IMR-90 (cell line): ENCODE results near the gene RNGTT. TPM values are rescaled to one million over a fixed set of nuclear protein-coding genes. Genes with fewer than 3 reads are reported as not detected.

ENCODE experiments used
- ATAC-seq: fragments of 200-7000 bp; cut with Tn5 transposase; 2 replicates; pipeline ENCODE4 v1.9.1; 2020; ENCODE audit warnings: low read depth, mild to moderate bottlenecking, moderate library complexity
- BruUV-seq: library from RNA; stranded (reverse); fragments of 400-500 nt; replicated peaks from 2 replicates; lab custom pipeline; 2021; lab: Mats Ljungman, UMichigan
- CTCF ChIA-PET: fragments of 300-600 bp; formaldehyde crosslinking; extraction: SDS; loops from one replicate; lab custom pipeline; 2021; ENCODE audit warnings: antibody characterized with exemption; lab: Yijun Ruan, JAX
- POLR2A ChIA-PET: fragments of 300-600 bp; sonication (Branson Sonifier 250); formaldehyde crosslinking; loops from one replicate; lab custom pipeline; 2022; ENCODE audit warnings: antibody characterized with exemption; ENCODE audit not compliant: unreplicated experiment; lab: Charles Lee
- DNase-seq: peaks from one replicate; pipeline ENCODE4 v3.0.0; 2013
- H2AFZ ChIP-seq: replicated peaks from 2 replicates; pipeline ENCODE3; 2013; ENCODE audit warnings: low read length, mild to moderate bottlenecking; ENCODE audit not compliant: poor library complexity
- H2AK5ac ChIP-seq: 2 replicates; pipeline ENCODE4 v1.6.1; 2013; ENCODE audit warnings: low read depth, low read length, inconsistent platforms
- H2AK9ac ChIP-seq: replicated peaks from 2 replicates; pipeline ENCODE3; 2013; ENCODE audit warnings: mild to moderate bottlenecking, low read depth, low read length, moderate library complexity; ENCODE audit not compliant: poor library complexity
- H2BK120ac ChIP-seq: 2 replicates; pipeline ENCODE4 v1.6.1; 2013; ENCODE audit warnings: low read depth, low read length, inconsistent platforms
- H2BK15ac ChIP-seq: 3 replicates; pipeline ENCODE4 v1.6.1; 2013; ENCODE audit warnings: low read depth, low read length, inconsistent platforms
- H2BK20ac ChIP-seq: 2 replicates; pipeline ENCODE4 v1.6.1; 2013; ENCODE audit warnings: low read depth, mild to moderate bottlenecking, inconsistent platforms, low read length, moderate library complexity
- H2BK5ac ChIP-seq: 2 replicates; pipeline ENCODE4 v1.6.1; 2013; ENCODE audit warnings: mild to moderate bottlenecking, low read depth, low read length, inconsistent platforms; ENCODE audit not compliant: poor library complexity, severe bottlenecking
- H3K14ac ChIP-seq: replicated peaks from 2 replicates; pipeline ENCODE4 v1.6.1; 2013; ENCODE audit warnings: low read depth, low read length, inconsistent platforms
- H3K18ac ChIP-seq: 2 replicates; pipeline ENCODE4 v1.6.1; 2013; ENCODE audit warnings: low read depth, low read length, control low read depth
- H3K23ac ChIP-seq: 2 replicates; pipeline ENCODE4 v1.6.1; 2013; ENCODE audit warnings: low read depth, low read length, inconsistent platforms
- H3K27ac ChIP-seq: 2 replicates; pipeline ENCODE4 v1.5.1; 2013; ENCODE audit warnings: mild to moderate bottlenecking, control low read depth, low read length; ENCODE audit not compliant: insufficient read depth
- H3K27me3 ChIP-seq: 2 replicates; pipeline ENCODE4 v1.6.1; 2013; ENCODE audit warnings: low read length; ENCODE audit not compliant: control insufficient read depth, insufficient read depth
- H3K36me3 ChIP-seq: 2 replicates; pipeline ENCODE4 v1.6.1; 2013; ENCODE audit warnings: low read length, mixed read lengths; ENCODE audit not compliant: control insufficient read depth, insufficient read depth
- H3K4ac ChIP-seq: 2 replicates; pipeline ENCODE4 v1.6.1; 2013; ENCODE audit warnings: low read depth, low read length, inconsistent platforms
- H3K4me1 ChIP-seq: 2 replicates; pipeline ENCODE4 v1.6.1; 2013; ENCODE audit warnings: low read length, mixed read lengths; ENCODE audit not compliant: control insufficient read depth, insufficient read depth
- H3K4me2 ChIP-seq: 2 replicates; pipeline ENCODE4 v1.6.1; 2013; ENCODE audit warnings: low read depth, mild to moderate bottlenecking, control low read depth, low read length, moderate library complexity
- H3K4me3 ChIP-seq: 2 replicates; pipeline ENCODE4 v1.5.1; 2013; ENCODE audit warnings: low read depth, mild to moderate bottlenecking, control low read depth, low read length, moderate library complexity; ENCODE audit not compliant: insufficient read depth
- H3K56ac ChIP-seq: 2 replicates; pipeline ENCODE4 v1.6.1; 2013; ENCODE audit warnings: low read length, inconsistent platforms; ENCODE audit not compliant: insufficient read depth; ENCODE audit errors: extremely low read depth
- H3K79me1 ChIP-seq, 2 experiments: 2 replicates each; pipeline ENCODE4 v1.6.1; 2013; ENCODE audit warnings: low read length in 2 of 2, inconsistent platforms in 1 of 2, low read depth in 1 of 2
- H3K9ac ChIP-seq: 2 replicates; pipeline ENCODE4 v1.6.1; 2013; ENCODE audit warnings: low read depth, low read length, control low read depth
- H3K9me1 ChIP-seq: 2 replicates; pipeline ENCODE4 v1.6.1; 2013; ENCODE audit warnings: low read length, inconsistent platforms; ENCODE audit not compliant: insufficient read depth
- H3K9me3 ChIP-seq: 2 replicates; pipeline ENCODE4 v1.6.1; 2013; ENCODE audit warnings: low read length; ENCODE audit not compliant: control insufficient read depth, insufficient read depth
- H4K20me1 ChIP-seq: 2 replicates; pipeline ENCODE4 v1.6.1; 2013; ENCODE audit warnings: low read length, inconsistent platforms; ENCODE audit not compliant: insufficient read depth
- H4K5ac ChIP-seq: 2 replicates; pipeline ENCODE4 v1.6.1; 2013; ENCODE audit warnings: mild to moderate bottlenecking, low read depth, low read length, control low read depth
- H4K8ac ChIP-seq, 2 experiments: 2 replicates each; pipeline ENCODE4 v1.6.1; 2013; ENCODE audit warnings: low read depth in 2 of 2, low read length in 2 of 2, control low read depth in 1 of 2, inconsistent platforms in 1 of 2
- H4K91ac ChIP-seq: 2 replicates; pipeline ENCODE4 v1.6.1; 2013; ENCODE audit warnings: low read depth, low read length, inconsistent platforms; ENCODE audit not compliant: insufficient read depth
- BHLHE40 ChIP-seq: fragments of 150-350 bp; IDR thresholded peaks from 2 replicates; pipeline ENCODE4 v1.6.1; 2016; ENCODE audit warnings: mild to moderate bottlenecking, low read depth, low read length
- CEBPB ChIP-seq: IDR thresholded peaks from 2 replicates; pipeline ENCODE4 v1.6.1; 2012; ENCODE audit warnings: low read depth, low read length, improper control_type of control experiment
- CHD1 ChIP-seq: IDR thresholded peaks from 2 replicates; pipeline ENCODE4 v1.6.1; 2012; ENCODE audit warnings: low read depth, low read length, improper control_type of control experiment
- CTCF ChIP-seq: conservative IDR thresholded peaks from 2 replicates; pipeline ENCODE4 v1.5.1; 2012; ENCODE audit warnings: mild to moderate bottlenecking, low read depth, low read length, improper control_type of control experiment
- ELK1 ChIP-seq: fragments of 150-350 bp; IDR thresholded peaks from 2 replicates; pipeline ENCODE4 v1.6.1; 2016; ENCODE audit warnings: low read depth, mild to moderate bottlenecking, low read length, moderate library complexity, borderline replicate concordance
- FOS ChIP-seq: fragments of 150-350 bp; IDR thresholded peaks from 2 replicates; pipeline ENCODE4 v1.6.1; 2016; ENCODE audit warnings: low read depth, low read length
- MAFK ChIP-seq: IDR thresholded peaks from 2 replicates; pipeline ENCODE4 v1.6.1; 2012; ENCODE audit warnings: low read depth, low read length, improper control_type of control experiment
- MAZ ChIP-seq: IDR thresholded peaks from 2 replicates; pipeline ENCODE4 v1.6.1; 2012; ENCODE audit warnings: low read depth, mild to moderate bottlenecking, low read length, improper control_type of control experiment, moderate library complexity, borderline replicate concordance
- MXI1 ChIP-seq: IDR thresholded peaks from 2 replicates; pipeline ENCODE4 v1.6.1; 2012; ENCODE audit warnings: low read depth, mild to moderate bottlenecking, low read length, moderate library complexity, borderline replicate concordance
- NFE2L2 ChIP-seq: fragments of 150-350 bp; IDR thresholded peaks from 2 replicates; pipeline ENCODE4 v1.6.1; 2016; ENCODE audit warnings: low read depth, mild to moderate bottlenecking, low read length
- POLR2A ChIP-seq: IDR thresholded peaks from 2 replicates; pipeline ENCODE4 v1.6.1; 2012; ENCODE audit warnings: mild to moderate bottlenecking, low read depth, low read length
- RAD21 ChIP-seq: IDR thresholded peaks from 2 replicates; pipeline ENCODE4 v1.6.1; 2012; ENCODE audit warnings: low read length, improper control_type of control experiment
- RCOR1 ChIP-seq: IDR thresholded peaks from 2 replicates; pipeline ENCODE4 v1.6.1; 2012; ENCODE audit warnings: mild to moderate bottlenecking, low read length, improper control_type of control experiment; ENCODE audit not compliant: insufficient replicate concordance
- RFX5 ChIP-seq: IDR thresholded peaks from 2 replicates; pipeline ENCODE4 v1.8.0; 2012; ENCODE audit warnings: low read depth, mild to moderate bottlenecking, low read length, moderate library complexity
- SMC3 ChIP-seq: fragments of 150-350 bp; IDR thresholded peaks from 2 replicates; pipeline ENCODE4 v1.6.1; 2016; ENCODE audit warnings: low read depth, mild to moderate bottlenecking, antibody characterized with exemption, low read length, moderate library complexity
- USF2 ChIP-seq: fragments of 150-350 bp; IDR thresholded peaks from 2 replicates; pipeline ENCODE4 v1.6.1; 2017; ENCODE audit warnings: mild to moderate bottlenecking, antibody characterized with exemption, low read length, low read depth
- WGBS, 2 experiments: methylation state at CpG; one replicate each; pipeline versions ENCODE4 v1.1.5 to v1.1.7; 2013; ENCODE audit warnings: missing lambda C conversion rate in 2 of 2; ENCODE audit not compliant: insufficient read length in 1 of 2; ENCODE audit errors: extremely low coverage in 2 of 2; 5-methylcytosine and 5-hydroxymethylcytosine counted together
- dilution Hi-C: fragments of 300-500 bp; cut with HindIII; formaldehyde crosslinking; loops from one replicate; pipeline ENCODE4 v1.14.3; 2018; ENCODE audit warnings: low sequenced_read_pairs; ENCODE audit not compliant: unreplicated experiment
- in situ Hi-C: fragments of 300-500 bp; cut with MboI; formaldehyde crosslinking; loops from 3 replicates; pipeline ENCODE4 v1.14.3; 2019; ENCODE audit warnings: low sequenced_read_pairs, inconsistent platforms, mixed read lengths
- intact Hi-C: fragments of 100-400 bp; cut with micrococcal nuclease; formaldehyde crosslinking; loops from 2 replicates; pipeline ENCODE4 v1.10.0; 2022
- polyA plus RNA-seq, 3 experiments: library from polyadenylated mRNA; depleted of rRNA; stranded (reverse); fragments of >200 nt; gene quantifications; 2 replicates each; pipeline ENCODE4 v1.2.3, GENCODE V29; 2012; ENCODE audit warnings: low replicate concordance in 1 of 3
- total RNA-seq: library from RNA; depleted of rRNA; stranded (reverse); fragments of >200 nt; gene quantifications from 2 replicates; pipeline ENCODE4 v1.2.3, GENCODE V29; 2012

Gene RNGTT
- total and polyA plus RNA-seq, 2 of the 4 experiments (the other 2 are of a cell fraction), result 5.4 to 21.7 TPM

- no CpG with 5 or more reads among the region's 2 CpGs for WGBS, 2 experiments
- in situ Hi-C loops (no loop called here), intact Hi-C loops (no loop called here), dilution Hi-C loops (no loop called here)
- no TSS peak for BruUV-seq
- Histone ChIP-seq H3K9ac (no peak overlapping the region), H2BK15ac (no peak overlapping the region), H2BK5ac (no peak overlapping the region), H3K56ac (no peak overlapping the region), H3K4me3 (no peak overlapping the region), H4K91ac (no peak overlapping the region), H3K9me1 (no peaks in the 10 kb centered on the region), H3K27ac (no peak overlapping the region), H2AK5ac (no peak overlapping the region), H3K18ac (no peak overlapping the region), H4K20me1 (no peaks in the 10 kb centered on the region), H3K9me3 (no peaks in the 10 kb centered on the region), H3K4ac (no peak overlapping the region), H4K8ac (no peak overlapping the region), H4K5ac (no peak overlapping the region), H3K4me2 (no peak overlapping the region), H2AFZ (no peak overlapping the region), H3K27me3 (no peaks in the 10 kb centered on the region), H3K36me3 (no peaks in the 10 kb centered on the region), H3K4me1 (no peaks in the 10 kb centered on the region), H3K79me1 (no peaks in the 10 kb centered on the region), H2BK120ac (no peak overlapping the region), H3K14ac (no peak overlapping the region), H2BK20ac (no peak overlapping the region), H3K23ac (no peak overlapping the region), H2AK9ac (no peak overlapping the region)
- ATAC-seq (no peak), DNase-seq (no peak)
- TF ChIP-seq SMC3, result no peak
- no peak for TF ChIP-seq MAZ
- no peak for TF ChIP-seq CHD1
- TF ChIP-seq RAD21, result no peak
- TF ChIP-seq CTCF, result no peak
- no peak for TF ChIP-seq POLR2A
- no peak for TF ChIP-seq RCOR1
- no peak for TF ChIP-seq NFE2L2
- TF ChIP-seq RFX5, result no peak
- no peak for TF ChIP-seq ELK1
- TF ChIP-seq MAFK, result no peak
- TF ChIP-seq FOS, result no peak
- no peak for TF ChIP-seq USF2
- TF ChIP-seq BHLHE40, result no peak
- no peak for TF ChIP-seq CEBPB
- no peak for TF ChIP-seq MXI1
- ChIA-PET POLR2A (no interaction called here), CTCF (no interaction called here)
These were observed 386.0 kb downstream of the RNGTT start for GRCh38 chr6:88577461-88577860.
